T-cell (primary cell): Measurements from ENCODE around the gene PPM1M. TPM values are rescaled to one million over a fixed set of nuclear protein-coding genes. Genes with fewer than 3 reads are reported as not detected.

Source experiments
- ATAC-seq, 4 experiments: fragments of 200-7000 bp in 3 of 4; fragments of 150-1000 bp in 1 of 4; cut with Tn5 transposase; replicated peaks in 1 of 4; 1 replicate in 3 of 4; 2 replicates in 1 of 4; pipeline ENCODE4 v1.10.0; 2021; ENCODE audit warnings: moderate library complexity in 3 of 4, mild to moderate bottlenecking in 2 of 4, moderate number of reproducible peaks in 1 of 4
- CTCF ChIA-PET, 2 donors: fragments of 300-600 bp; sonication (Branson Sonifier 250); formaldehyde crosslinking; loops; one replicate each; lab custom pipeline; 2022; ENCODE audit warnings: antibody characterized with exemption in 2 of 2; lab: Charles Lee
- POLR2A ChIA-PET, 2 donors: fragments of 300-600 bp; sonication (Branson Sonifier 250); formaldehyde crosslinking; loops; one replicate each; lab custom pipeline; 2022; ENCODE audit warnings: antibody characterized with exemption in 2 of 2; lab: Charles Lee
- DNase-seq, 35 experiments: peaks; one replicate each; pipeline versions ENCODE4 v3.0.0 to v3.0.0-alpha.2; 2013 to 2023
- H3K27ac ChIP-seq: one replicate; pipeline ENCODE4 v1.5.1; 2013; ENCODE audit warnings: low read length
- H3K27me3 ChIP-seq, 2 experiments: replicated peaks in 1 of 2; 1 replicate in 1 of 2; 2 replicates in 1 of 2; pipeline versions ENCODE4 v1.6.1 to v1.7.0; 2013; ENCODE audit warnings: low read length in 1 of 2, mixed read lengths in 1 of 2; ENCODE audit not compliant: control insufficient read depth in 2 of 2, insufficient read depth in 2 of 2; ENCODE audit errors: extremely low read depth in 1 of 2
- H3K36me3 ChIP-seq, 2 donors: 1 replicate in 1 of 2; 2 replicates in 1 of 2; pipeline versions ENCODE4 v1.6.1 to v1.7.0; 2013; ENCODE audit warnings: low read length in 1 of 2; ENCODE audit not compliant: control insufficient read depth in 2 of 2, insufficient read depth in 1 of 2; ENCODE audit errors: extremely low read depth in 1 of 2
- H3K4me1 ChIP-seq, 2 experiments: 1 replicate in 1 of 2; 2 replicates in 1 of 2; pipeline versions ENCODE4 v1.6.1 to v1.7.0; 2013; ENCODE audit warnings: low read length in 2 of 2, mixed read lengths in 1 of 2; ENCODE audit not compliant: insufficient read depth in 2 of 2, control insufficient read depth in 1 of 2; ENCODE audit errors: extremely low read depth in 1 of 2
- H3K4me3 ChIP-seq, 2 donors: 1 replicate in 1 of 2; 2 replicates in 1 of 2; pipeline versions ENCODE4 v1.5.1 to v1.7.0; 2013; ENCODE audit warnings: mild to moderate bottlenecking in 2 of 2, low read length in 1 of 2, moderate library complexity in 1 of 2; ENCODE audit not compliant: control insufficient read depth in 1 of 2; ENCODE audit errors: extremely low read depth in 1 of 2
- H3K9me3 ChIP-seq: 2 replicates; pipeline ENCODE4 v1.7.0; 2013
- H3K27ac Mint-ChIP-seq, 2 donors: one replicate each; pipeline ENCODE4 v1.8.0; 2020 to 2021; ENCODE audit warnings: mild to moderate bottlenecking in 2 of 2, mixed read lengths in 2 of 2
- H3K27me3 Mint-ChIP-seq, 2 donors: one replicate each; pipeline ENCODE4 v1.8.0; 2021 to 2022; ENCODE audit warnings: mixed read lengths in 2 of 2
- H3K36me3 Mint-ChIP-seq: one replicate; pipeline ENCODE4 v1.8.0; 2021; ENCODE audit warnings: mixed read lengths
- H3K4me1 Mint-ChIP-seq, 3 donors: one replicate each; pipeline ENCODE4 v1.8.0; 2020 to 2022; ENCODE audit warnings: mixed read lengths in 3 of 3, mild to moderate bottlenecking in 1 of 3
- H3K4me3 Mint-ChIP-seq, 3 donors: one replicate each; pipeline ENCODE4 v1.8.0; 2020 to 2022; ENCODE audit warnings: mild to moderate bottlenecking in 3 of 3, mixed read lengths in 3 of 3, moderate library complexity in 3 of 3
- H3K9me3 Mint-ChIP-seq, 3 donors: one replicate each; pipeline ENCODE4 v1.8.0; 2020 to 2022; ENCODE audit warnings: mixed read lengths in 3 of 3
- WGBS: methylation state at CpG from one replicate; pipeline ENCODE4 v1.1.5; 2013; ENCODE audit warnings: missing lambda C conversion rate; ENCODE audit not compliant: insufficient coverage; 5-methylcytosine and 5-hydroxymethylcytosine counted together
- total RNA-seq, 35 experiments: library from RNA in 6 of 35; stranded (reverse) in 6 of 35; fragments of 120-200 nt in 1 of 35; gene quantifications; one replicate each; pipeline versions ENCODE4 v1.2.1 to v1.2.4 and lab custom pipeline; 2013 to 2026

The PPM1M gene, protein sequence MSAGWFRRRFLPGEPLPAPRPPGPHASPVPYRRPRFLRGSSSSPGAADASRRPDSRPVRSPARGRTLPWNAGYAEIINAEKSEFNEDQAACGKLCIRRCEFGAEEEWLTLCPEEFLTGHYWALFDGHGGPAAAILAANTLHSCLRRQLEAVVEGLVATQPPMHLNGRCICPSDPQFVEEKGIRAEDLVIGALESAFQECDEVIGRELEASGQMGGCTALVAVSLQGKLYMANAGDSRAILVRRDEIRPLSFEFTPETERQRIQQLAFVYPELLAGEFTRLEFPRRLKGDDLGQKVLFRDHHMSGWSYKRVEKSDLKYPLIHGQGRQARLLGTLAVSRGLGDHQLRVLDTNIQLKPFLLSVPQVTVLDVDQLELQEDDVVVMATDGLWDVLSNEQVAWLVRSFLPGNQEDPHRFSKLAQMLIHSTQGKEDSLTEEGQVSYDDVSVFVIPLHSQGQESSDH
- total RNA-seq (10 to 100 TPM; 63.4 to 78.1 (median 73.4) TPM), total RNA-seq (lab: John Stamatoyannopoulos, UW) (42.0 to 90.0 (median 60.3) reads per million in 29 experiments)
- total RNA-seq (2013): 79.3 TPM

DNA sequence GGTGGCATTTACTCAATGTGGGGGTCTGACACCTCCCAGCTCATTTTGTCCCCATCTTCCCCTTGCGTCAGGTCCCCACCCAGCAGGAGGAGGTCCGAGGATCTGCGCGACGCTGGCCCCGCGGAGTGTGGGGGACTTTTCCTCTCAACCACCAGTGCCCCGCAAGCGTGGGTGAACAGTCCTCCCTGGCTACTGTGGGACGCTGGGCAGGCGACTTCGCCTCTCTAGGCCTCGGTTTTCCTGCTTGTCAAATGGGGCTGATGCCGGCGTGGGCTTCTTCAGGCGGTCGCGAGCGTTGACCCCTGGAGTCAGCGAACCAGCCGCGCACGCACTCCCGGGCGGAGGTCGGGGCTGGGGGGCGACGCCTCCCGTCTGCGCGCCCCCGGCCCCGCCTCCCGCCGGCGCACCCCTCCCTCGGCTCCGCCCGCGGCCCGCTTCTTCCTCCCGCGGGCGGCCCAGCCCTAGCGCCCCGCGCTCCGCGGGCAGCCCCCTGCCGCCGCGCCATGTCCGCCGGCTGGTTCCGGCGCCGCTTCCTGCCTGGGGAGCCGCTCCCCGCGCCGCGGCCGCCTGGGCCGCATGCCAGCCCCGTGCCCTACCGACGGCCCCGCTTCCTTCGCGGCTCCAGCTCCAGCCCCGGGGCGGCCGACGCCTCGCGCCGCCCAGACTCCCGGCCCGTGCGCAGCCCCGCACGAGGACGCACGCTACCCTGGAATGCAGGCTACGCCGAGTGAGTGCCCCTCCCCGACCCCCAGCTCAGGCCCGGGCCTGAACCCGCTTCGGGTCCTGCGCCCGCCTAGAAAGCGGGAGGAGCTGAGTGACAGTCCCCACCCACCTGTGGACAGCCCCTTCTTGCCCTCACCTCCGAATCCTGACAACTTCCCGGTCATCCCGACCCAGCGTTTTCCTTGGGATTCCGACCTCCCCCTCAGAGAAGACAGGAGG lies at the start of gene PPM1M:
Gene PPM1M, plus strand, starts transcription at position 438 of the 942 bp plus-strand sequence. Its CDS starts 66 bp downstream, at position 504.
- ChIA-PET CTCF (interaction anchor here in 1 of 2 donors (0.6 kb wide), 1 partner anchor 31 kb away, joined by 4 read pairs; no protein-coding TSS in a partner anchor), POLR2A (interaction anchor here in 1 of 2 donors (0.7 to 1.1 kb wide), 2 partner anchors 26 to 32 kb away, joined by 4 to 5 read pairs; partner anchors contain the start of gene WDR82)
- Mint-ChIP-seq H3K27me3 (no peaks in the 10 kb centered on the region), H3K4me3 (peak within 1 kb of the TSS; percentile 78 to 82 (median 82)), H3K9me3 (no peaks in the 10 kb centered on the region), H3K4me1 (peaks cover 87 to 89% (median 88%) of the 10 kb centered on the region in 3 donors), H3K27ac (peak within 1 kb of the TSS; percentile 92 to 97), H3K36me3 (peaks cover 21% of the 10 kb centered on the region)
- Histone ChIP-seq H3K27me3 (no peaks in the 10 kb centered on the region), H3K36me3 (peaks cover 10 to 31% of the 10 kb centered on the region in 2 donors), H3K4me1 (peaks cover 44 to 81% of the 10 kb centered on the region in 2 experiments), H3K4me3 (peak within 1 kb of the TSS; percentile 81 to 88), H3K27ac (peak within 1 kb of the TSS; percentile 94), H3K9me3 (no peaks in the 10 kb centered on the region)
- ATAC-seq: peak; percentile 72 to 77 (median 74)
- DNase-seq: peak; percentile 31 to 85 (median 59)
- under 1% methylated on average over 83 of the region's 98 CpGs for WGBS

DNA sequence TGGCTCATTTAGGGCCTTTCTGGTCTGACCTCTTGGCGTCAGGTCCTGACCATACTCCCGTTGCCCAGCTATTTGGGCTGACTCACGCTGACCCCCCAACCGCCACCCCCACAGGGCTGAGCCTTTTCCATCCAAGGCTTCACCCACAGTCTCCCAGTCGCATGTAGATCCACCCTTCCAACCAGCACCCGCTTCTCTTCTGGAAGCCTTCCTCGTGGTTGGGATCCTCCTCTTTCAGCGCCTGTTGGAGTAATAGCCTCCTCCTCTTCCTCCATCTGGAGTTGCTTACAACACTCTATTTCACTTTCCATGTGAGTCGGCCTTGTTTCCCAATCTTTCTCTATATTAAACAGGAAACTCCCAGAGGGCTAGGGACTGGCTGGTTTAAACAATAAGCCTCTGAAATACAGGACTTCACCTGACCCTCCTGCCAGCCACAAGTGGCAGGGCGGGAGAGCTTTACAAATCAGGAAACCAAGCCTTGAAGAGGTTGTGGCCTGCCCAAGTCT lies 49.7 kb upstream of the PPM1M start:
- DNase-seq (no peak), ATAC-seq (no peak)
- H3K27ac Mint-ChIP-seq: no peak overlapping the region
- Histone ChIP-seq H3K27ac (no peak overlapping the region), H3K36me3 (peaks cover 0 to 6% of the 10 kb centered on the region in 2 donors), H3K4me3 (no peak overlapping the region), H3K4me1 (peaks cover 17 to 32% of the 10 kb centered on the region in 2 experiments), H3K27me3 (no peaks in the 10 kb centered on the region), H3K9me3 (no peaks in the 10 kb centered on the region)
- no peak overlapping the region for H3K4me3 Mint-ChIP-seq
- peaks cover under 1% of the 10 kb centered on the region for H3K36me3 Mint-ChIP-seq
- WGBS: 82% methylated on average over 10 of the region's 10 CpGs
- no peaks in the 10 kb centered on the region for H3K9me3 Mint-ChIP-seq
- CTCF ChIA-PET: interaction anchor here in 1 of 2 donors (0.5 kb wide), 1 partner anchor 785 kb away, joined by 3 read pairs; no protein-coding TSS in a partner anchor
- POLR2A ChIA-PET: interaction anchor here in 1 of 2 donors (0.5 kb wide), 1 partner anchor 25 kb away, joined by 3 read pairs; no protein-coding TSS in a partner anchor
- peaks cover 31 to 39% (median 31%) of the 10 kb centered on the region in 3 donors for H3K4me1 Mint-ChIP-seq
- no peaks in the 10 kb centered on the region for H3K27me3 Mint-ChIP-seq

DNA sequence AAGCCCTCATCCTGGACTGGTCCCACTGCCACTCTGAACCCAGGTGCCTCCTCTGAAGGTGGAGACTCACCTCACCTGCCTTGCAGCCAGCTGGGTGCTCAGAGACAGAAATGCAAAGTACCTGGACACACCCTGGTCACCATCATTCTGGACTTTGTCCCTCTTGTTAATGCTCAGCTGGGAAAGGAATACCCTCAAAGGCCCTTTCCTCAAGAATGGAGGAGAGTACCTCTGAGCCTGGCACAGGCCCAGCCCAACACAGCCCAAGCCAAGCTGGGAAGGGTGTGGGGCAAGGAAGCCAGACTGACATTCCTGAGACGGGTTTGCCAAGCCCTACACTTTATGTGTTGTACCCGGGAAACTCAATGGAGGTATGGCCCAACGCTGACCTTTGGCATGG lies 48.6 kb upstream of the PPM1M start:
- DNase-seq (no peak), ATAC-seq (no peak)
- Histone ChIP-seq H3K27me3 (no peaks in the 10 kb centered on the region), H3K4me1 (peaks cover 20 to 32% of the 10 kb centered on the region in 2 experiments), H3K27ac (peak overlapping the region; percentile 70), H3K9me3 (no peaks in the 10 kb centered on the region), H3K4me3 (peak overlapping the region in 1 of 2 donors; percentile 1), H3K36me3 (peaks cover 0 to 15% of the 10 kb centered on the region in 2 donors)
- CTCF ChIA-PET: no interaction called here
- peaks cover 8% of the 10 kb centered on the region for H3K36me3 Mint-ChIP-seq
- POLR2A ChIA-PET: interaction anchor here in 1 of 2 donors (0.5 kb wide), 1 partner anchor 54 kb away, joined by 3 read pairs; no protein-coding TSS in a partner anchor
- WGBS: 98% methylated on average over 3 of the region's 3 CpGs
- H3K4me3 Mint-ChIP-seq: peak overlapping the region in 2 of 3 donors; percentile 96 to 98
- peaks cover 31 to 50% (median 42%) of the 10 kb centered on the region in 3 donors for H3K4me1 Mint-ChIP-seq
- H3K27me3 Mint-ChIP-seq: no peaks in the 10 kb centered on the region
- no peaks in the 10 kb centered on the region for H3K9me3 Mint-ChIP-seq
- peak overlapping the region in 1 of 2 donors; percentile 90 for H3K27ac Mint-ChIP-seq

DNA sequence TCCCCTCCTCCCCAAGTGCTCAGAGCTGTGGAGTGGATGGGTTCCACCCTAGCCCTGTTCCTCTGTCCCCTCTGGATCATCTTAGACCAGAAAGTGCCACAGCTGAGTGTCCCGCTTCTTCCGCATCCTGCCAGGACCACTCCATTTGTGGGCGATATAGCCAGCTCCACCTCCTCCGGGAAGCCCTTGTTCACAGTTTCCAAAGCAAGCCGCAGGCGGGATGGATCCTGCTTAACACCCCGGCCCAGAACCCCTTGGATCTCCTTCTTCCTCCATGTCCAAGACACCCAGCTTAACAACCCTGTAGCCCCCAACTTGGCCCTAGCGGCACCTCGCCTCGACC lies 48.1 kb upstream of the PPM1M start:
- H3K4me3 Mint-ChIP-seq: peak overlapping the region; percentile 96 to 98 (median 96)
- no peak for DNase-seq

DNA sequence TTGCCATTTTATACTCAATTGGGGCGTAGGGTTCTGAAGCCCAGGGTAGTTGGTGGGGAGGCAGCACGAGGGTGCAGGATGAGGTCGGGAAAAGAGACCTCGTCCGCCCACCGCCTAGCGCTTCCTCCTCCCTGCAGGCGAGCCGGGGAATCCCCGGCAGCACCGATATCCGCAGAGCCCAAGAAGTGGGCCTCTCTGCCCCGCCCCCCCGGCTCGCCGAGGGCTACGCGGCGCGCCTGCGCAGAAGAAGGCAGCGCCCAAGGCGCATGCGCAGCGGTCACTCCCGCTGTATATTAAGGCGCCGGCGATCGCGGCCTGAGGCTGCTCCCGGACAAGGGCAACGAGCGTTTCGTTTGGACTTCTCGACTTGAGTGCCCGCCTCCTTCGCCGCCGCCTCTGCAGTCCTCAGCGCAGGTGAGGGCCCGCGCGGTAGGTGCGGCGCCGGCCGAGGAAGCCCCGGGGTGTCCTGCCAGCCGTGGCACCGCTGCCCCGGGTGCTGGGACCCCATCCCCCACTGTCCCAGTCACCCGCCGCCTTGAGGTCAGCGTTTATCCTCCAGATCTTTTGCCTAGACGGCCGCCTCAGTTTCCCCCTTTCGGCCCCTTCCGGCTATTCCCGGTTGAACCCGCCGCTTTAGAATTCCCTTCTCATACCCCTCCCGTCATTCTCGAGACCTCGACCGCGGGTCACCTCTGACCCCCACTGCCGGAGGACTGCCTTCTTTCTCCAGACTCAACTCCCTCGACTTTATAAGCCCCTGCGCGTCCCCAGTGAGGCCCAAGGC lies 47.5 kb upstream of the PPM1M start, which contains the start of gene ALAS1:
Gene ALAS1, plus strand, starts transcription at position 319 of the 784 bp plus-strand sequence. CDS start 1,082 bp downstream, outside the sequence.
- peak; percentile 85 to 96 (median 92) for DNase-seq
- Mint-ChIP-seq H3K27me3 (no peaks in the 10 kb centered on the region), H3K9me3 (no peaks in the 10 kb centered on the region), H3K4me1 (peaks cover 35 to 55% (median 48%) of the 10 kb centered on the region in 3 donors), H3K36me3 (peaks cover 15% of the 10 kb centered on the region), H3K27ac (peak within 1 kb of the TSS; percentile 92 to 93), H3K4me3 (peak within 1 kb of the TSS; percentile 96 to 98 (median 96))
- no peaks in the 10 kb centered on the region for H3K27me3 ChIP-seq
- peak within 1 kb of the TSS; percentile 90 to 98 for H3K4me3 ChIP-seq
- H3K4me1 ChIP-seq: peaks cover 20 to 32% of the 10 kb centered on the region in 2 experiments
- peak; percentile 95 to 97 (median 97) for ATAC-seq
- WGBS: under 1% methylated on average over 68 of the region's 71 CpGs
- H3K27ac ChIP-seq: peak within 1 kb of the TSS; percentile 70
- H3K36me3 ChIP-seq: peaks cover 2 to 24% of the 10 kb centered on the region in 2 donors
- H3K9me3 ChIP-seq: no peaks in the 10 kb centered on the region
- ChIA-PET CTCF (no interaction called here), POLR2A (no interaction called here)

More for the DNA sequence above, 48.1 kb upstream of the PPM1M start:
- peaks cover 20 to 32% of the 10 kb centered on the region in 2 experiments for H3K4me1 ChIP-seq
- Mint-ChIP-seq H3K4me1 (peaks cover 33 to 53% (median 47%) of the 10 kb centered on the region in 3 donors), H3K36me3 (peaks cover 11% of the 10 kb centered on the region), H3K27ac (peak overlapping the region; percentile 90 to 93), H3K9me3 (no peaks in the 10 kb centered on the region), H3K27me3 (no peaks in the 10 kb centered on the region)
- H3K36me3 ChIP-seq: peaks cover 2 to 19% of the 10 kb centered on the region in 2 donors
- H3K9me3 ChIP-seq: no peaks in the 10 kb centered on the region
- peak in 1 of 4 experiments; percentile 1 for ATAC-seq
- peak overlapping the region; percentile 70 for H3K27ac ChIP-seq
- ChIA-PET CTCF (no interaction called here), POLR2A (interaction anchor here in 1 of 2 donors (0.5 kb wide), 1 partner anchor 53 kb away, joined by 3 read pairs; no protein-coding TSS in a partner anchor)
- H3K4me3 ChIP-seq: peak overlapping the region; percentile 90 to 98
- no peaks in the 10 kb centered on the region for H3K27me3 ChIP-seq
- 44% methylated on average over 6 of the region's 10 CpGs for WGBS
